ENCODE data around the gene RNU6-1.

Gene RNU6-1

GRCh38 chr15:67801142-67801541 lies 38.7 kb downstream of the RNU6-1 start:
- no peak for DNase-seq
- ATAC-seq, result no peak

- DNase-seq (no peak), ATAC-seq (no peak)
These were observed 40.0 kb downstream of the RNU6-1 start for GRCh38 chr15:67799801-67800205.

GRCh38 chr15:67796196-67797127 lies 43.4 kb downstream of the RNU6-1 start:
- DNase-seq (no peak), ATAC-seq (no peak)

GRCh38 chr15:67794832-67795574 lies 44.8 kb downstream of the RNU6-1 start:
- DNase-seq (peak; percentile 60), ATAC-seq (peak; percentile 46)

- DNase-seq (no peak), ATAC-seq (no peak)
These were observed 47.4 kb downstream of the RNU6-1 start for GRCh38 chr15:67792250-67792942.

GRCh38 chr15:67790610-67791319 lies 49.1 kb downstream of the RNU6-1 start:
- DNase-seq (no peak), ATAC-seq (no peak)
